ENCODE results near the gene IGIP.
"Not testable (repeated sequence)": the region's sequence is repeated elsewhere in the genome, so short reads cannot be mapped to it uniquely, and the experiment has no call there.

IGIP gene

GRCh38 chr5:140142856-140143255 lies 17.1 kb downstream of the IGIP start:
- DNase-seq: no peak

GRCh38 chr5:140143521-140144258 lies 18.0 kb downstream of the IGIP start:
- no peak for DNase-seq

GRCh38 chr5:140145256-140145655 lies 19.5 kb downstream of the IGIP start:
- DNase-seq: no peak

GRCh38 chr5:140145818-140146522 lies 20.2 kb downstream of the IGIP start:
- DNase-seq: peak; percentile 48

GRCh38 chr5:140146523-140146842 lies 20.7 kb downstream of the IGIP start:
- DNase-seq: no peak

- no peak for DNase-seq
Observed at GRCh38 chr5:140147460-140147859, 21.7 kb downstream of the IGIP start.

GRCh38 chr5:140148508-140148907 lies 22.8 kb downstream of the IGIP start:
- no peak for DNase-seq

- DNase-seq: no peak
Observed at GRCh38 chr5:140150201-140150600, 24.5 kb downstream of the IGIP start.

- DNase-seq: no peak
Observed at GRCh38 chr5:140151144-140152021, 25.6 kb downstream of the IGIP start.

GRCh38 chr5:140152022-140152999 lies 26.6 kb downstream of the IGIP start:
- no peak for DNase-seq

GRCh38 chr5:140153255-140153654 lies 27.5 kb downstream of the IGIP start:
- DNase-seq: no peak

GRCh38 chr5:140153905-140154304 lies 28.2 kb downstream of the IGIP start:
- no peak for DNase-seq

GRCh38 chr5:140154710-140155381 lies 29.1 kb downstream of the IGIP start:
- DNase-seq: not testable (repeated sequence)

GRCh38 chr5:140157032-140157781 lies 31.5 kb downstream of the IGIP start:
- DNase-seq: peak; percentile 86

- DNase-seq: no peak
Observed at GRCh38 chr5:140159014-140159927, 33.5 kb downstream of the IGIP start.

GRCh38 chr5:140162275-140162674 lies 36.5 kb downstream of the IGIP start:
- DNase-seq: no peak

GRCh38 chr5:140162781-140163180 lies 37.0 kb downstream of the IGIP start:
- DNase-seq: no peak

GRCh38 chr5:140165101-140165922 lies 39.6 kb downstream of the IGIP start:
- DNase-seq: no peak

- no peak for DNase-seq
Observed at GRCh38 chr5:140165923-140166270, 40.2 kb downstream of the IGIP start.

All from T-helper 9 cell (primary cell).